HCT116 (cell line): ENCODE measurements around the gene KAT6B. TPM values are rescaled to one million over a fixed set of nuclear protein-coding genes. Genes with fewer than 3 reads are reported as not detected.

Source experiments
- ATAC-seq: fragments of 200-7000 bp; cut with Tn5 transposase; 2 replicates; pipeline ENCODE4 v1.9.1; 2020; ENCODE audit warnings: mild to moderate bottlenecking, moderate library complexity
- BruUV-seq: library from RNA; stranded (reverse); fragments of 400-500 nt; replicated peaks from 2 replicates; lab custom pipeline; 2021; lab: Mats Ljungman, UMichigan
- CTCF ChIA-PET: fragments of 300-600 bp; sonication (Branson Sonifier 250); formaldehyde crosslinking; loops from one replicate; lab custom pipeline; 2021; ENCODE audit warnings: antibody characterized with exemption; lab: Charles Lee
- POLR2A ChIA-PET: fragments of 300-600, 350-600 bp; sonication (Branson Sonifier 250); formaldehyde crosslinking; loops from one replicate; lab custom pipeline; 2021; ENCODE audit warnings: antibody characterized with exemption; lab: Charles Lee
- RAD21 ChIA-PET, 2 experiments: fragments of 300-600 bp; sonication (Branson Sonifier 250); formaldehyde crosslinking; loops; one replicate each; lab custom pipeline; 2023; ENCODE audit warnings: low total read pairs in 2 of 2; ENCODE audit not compliant: uncharacterized antibody in 2 of 2, unreplicated experiment in 2 of 2, low non-redundant PET in 1 of 2; lab: Charles Lee
- DNase-seq: peaks from one replicate; pipeline ENCODE4 v3.0.0-alpha.2; 2010; ENCODE audit warnings: low read depth, low spot score
- H2AFZ ChIP-seq: fragments of 200-600 bp; shearing (Covaris generic), sonication (generic); 2 replicates; pipeline ENCODE4 v1.6.1; 2017; ENCODE audit warnings: low read depth, mixed run types, mixed read lengths, antibody characterized with exemption, low read length; ENCODE audit not compliant: poor library complexity, severe bottlenecking
- H3K27ac ChIP-seq: 2 replicates; pipeline ENCODE4 v1.5.1; 2012; ENCODE audit warnings: low read depth, low read length
- H3K27me3 ChIP-seq: fragments of 200-600 bp; sonication (generic); 2 replicates; pipeline ENCODE4 v1.6.1; 2016; ENCODE audit warnings: mixed run types, low read length, mixed read lengths; ENCODE audit not compliant: insufficient read depth
- H3K36me3 ChIP-seq, 2 experiments: fragments of 200-500 bp in 1 of 2; fragments of 200-600 bp in 1 of 2; sonication (Bioruptor generic) in 1 of 2; sonication (generic) in 1 of 2; 2 replicates each; pipeline versions ENCODE4 v1.5.1 to v1.6.1; 2014 to 2016; ENCODE audit warnings: low read length in 2 of 2, inconsistent platforms in 1 of 2, mixed read lengths in 1 of 2, mixed run types in 1 of 2; ENCODE audit not compliant: insufficient read depth in 2 of 2, control insufficient read depth in 1 of 2
- H3K4me1 ChIP-seq, 2 experiments: fragments of 200-600 bp in 1 of 2; sonication (generic) in 1 of 2; 2 replicates each; pipeline versions ENCODE4 v1.5.1 to v1.6.1; 2012 to 2017; ENCODE audit warnings: low read length in 2 of 2, inconsistent platforms in 1 of 2, mild to moderate bottlenecking in 1 of 2, mixed read lengths in 1 of 2, mixed run types in 1 of 2, moderate library complexity in 1 of 2; ENCODE audit not compliant: insufficient read depth in 2 of 2, control insufficient read depth in 1 of 2
- H3K4me2 ChIP-seq: fragments of 200-600 bp; sonication (generic); 2 replicates; pipeline ENCODE4 v1.6.1; 2017; ENCODE audit warnings: mixed run types, low read length, mixed read lengths
- H3K4me3 ChIP-seq, 2 experiments: fragments of 200-600 bp in 1 of 2; sonication (generic) in 1 of 2; replicated peaks in 1 of 2; 2 replicates each; pipeline ENCODE4 v1.5.1; 2011 to 2016; ENCODE audit warnings: low read length in 2 of 2, control low read depth in 1 of 2, low read depth in 1 of 2, mild to moderate bottlenecking in 1 of 2, mixed read lengths in 1 of 2, mixed run types in 1 of 2
- H3K79me2 ChIP-seq: fragments of 200-600 bp; sonication (generic); 2 replicates; pipeline ENCODE4 v1.6.1; 2017; ENCODE audit warnings: mild to moderate bottlenecking, mixed run types, low read length, moderate library complexity, mixed read lengths; ENCODE audit not compliant: insufficient read depth
- H3K9ac ChIP-seq: fragments of 200-600 bp; sonication (generic); 2 replicates; pipeline ENCODE4 v1.6.1; 2016; ENCODE audit warnings: low read length, mixed read lengths
- H3K9me2 ChIP-seq: fragments of 200-600 bp; sonication (generic), shearing (Covaris generic); 2 replicates; pipeline ENCODE4 v1.6.1; 2017; ENCODE audit warnings: mixed run types, mild to moderate bottlenecking, moderate library complexity; ENCODE audit not compliant: insufficient read depth
- H3K9me3 ChIP-seq, 2 experiments: fragments of 200-500 bp in 1 of 2; fragments of 200-600 bp in 1 of 2; sonication (Bioruptor generic) in 1 of 2; sonication (generic) in 1 of 2; 2 replicates each; pipeline ENCODE4 v1.6.1; 2014 to 2017; ENCODE audit warnings: low read length in 2 of 2, mixed read lengths in 2 of 2, inconsistent platforms in 1 of 2, low read depth in 1 of 2, mild to moderate bottlenecking in 1 of 2, mixed run types in 1 of 2, moderate library complexity in 1 of 2; ENCODE audit not compliant: control insufficient read depth in 1 of 2, insufficient read depth in 1 of 2
- H4K20me1 ChIP-seq: fragments of 200-600 bp; sonication (generic), shearing (Covaris generic); 2 replicates; pipeline ENCODE4 v1.6.1; 2017; ENCODE audit warnings: mixed run types, mild to moderate bottlenecking, moderate library complexity; ENCODE audit not compliant: insufficient read depth
- ATF3 ChIP-seq: IDR thresholded peaks from 2 replicates; pipeline ENCODE4 v1.6.1; 2012
- CTCF ChIP-seq, 3 experiments: fragments of 200-600 bp in 1 of 3; sonication (generic) in 1 of 3; IDR thresholded peaks in 2 of 3; conservative IDR thresholded peaks in 1 of 3; 2 replicates each; pipeline ENCODE4 v1.5.1; 2012 to 2017; ENCODE audit warnings: low read depth in 2 of 3, low read length in 2 of 3, antibody characterized with exemption in 1 of 3, borderline replicate concordance in 1 of 3, control low read depth in 1 of 3, mild to moderate bottlenecking in 1 of 3, mixed read lengths in 1 of 3, mixed run types in 1 of 3, moderate library complexity in 1 of 3; ENCODE audit not compliant: insufficient read depth in 1 of 3
- EZH2 ChIP-seq: fragments of 200-600 bp; sonication (generic); IDR thresholded peaks from 2 replicates; pipeline ENCODE4 v1.6.1; 2017; ENCODE audit warnings: antibody characterized with exemption, mixed run types
- FOSL1 ChIP-seq: IDR thresholded peaks from 2 replicates; pipeline ENCODE4 v1.6.1; 2012; ENCODE audit warnings: low read depth
- JUND ChIP-seq: IDR thresholded peaks from 2 replicates; pipeline ENCODE4 v1.6.1; 2012
- MAX ChIP-seq: IDR thresholded peaks from 2 replicates; pipeline ENCODE4 v1.6.1; 2012
- POLR2A ChIP-seq: IDR thresholded peaks from 2 replicates; pipeline ENCODE4 v1.7.0; 2011; ENCODE audit warnings: borderline replicate concordance; ENCODE audit not compliant: insufficient read depth, insufficient read length; ENCODE audit errors: extremely low read depth
- REST ChIP-seq: IDR thresholded peaks from 2 replicates; pipeline ENCODE4 v1.6.1; 2012; ENCODE audit warnings: low read depth
- SIN3A ChIP-seq: IDR thresholded peaks from 2 replicates; pipeline ENCODE4 v1.6.1; 2012; ENCODE audit warnings: low read depth
- SRF ChIP-seq: IDR thresholded peaks from 2 replicates; pipeline ENCODE4 v1.6.1; 2012; ENCODE audit warnings: low read depth
- TCF7L2 ChIP-seq: IDR thresholded peaks from 2 replicates; pipeline ENCODE4 v1.7.0; 2011; ENCODE audit warnings: borderline replicate concordance, inconsistent platforms; ENCODE audit not compliant: insufficient read depth, insufficient read length; ENCODE audit errors: extremely low read depth
- YY1 ChIP-seq: IDR thresholded peaks from 2 replicates; pipeline ENCODE4 v1.6.1; 2011; ENCODE audit warnings: low read length, low read depth, moderate library complexity, mild to moderate bottlenecking; ENCODE audit not compliant: insufficient replicate concordance; ENCODE audit errors: extremely low read depth
- ZFX ChIP-seq: fragments of 450-650 bp; IDR thresholded peaks from 2 replicates; pipeline ENCODE4 v1.6.1; 2017
- ZNF274 ChIP-seq: fragments of 200-500 bp; sonication (Bioruptor generic); IDR thresholded peaks from 2 replicates; pipeline ENCODE4 v1.6.1; 2014; ENCODE audit warnings: mild to moderate bottlenecking, low read depth, low read length, inconsistent platforms
- intact Hi-C: fragments of 100-400 bp; cut with micrococcal nuclease; formaldehyde crosslinking; loops from 2 replicates; pipeline ENCODE4 v1.10.0; 2022
- total RNA-seq: library from RNA; stranded (reverse); gene quantifications from one replicate; pipeline ENCODE4 v1.2.1, GENCODE V29; 2021; ENCODE audit not compliant: unreplicated experiment

Gene KAT6B
- total RNA-seq, 1 experiment from 2014 or later = 17.8 TPM

DNA sequence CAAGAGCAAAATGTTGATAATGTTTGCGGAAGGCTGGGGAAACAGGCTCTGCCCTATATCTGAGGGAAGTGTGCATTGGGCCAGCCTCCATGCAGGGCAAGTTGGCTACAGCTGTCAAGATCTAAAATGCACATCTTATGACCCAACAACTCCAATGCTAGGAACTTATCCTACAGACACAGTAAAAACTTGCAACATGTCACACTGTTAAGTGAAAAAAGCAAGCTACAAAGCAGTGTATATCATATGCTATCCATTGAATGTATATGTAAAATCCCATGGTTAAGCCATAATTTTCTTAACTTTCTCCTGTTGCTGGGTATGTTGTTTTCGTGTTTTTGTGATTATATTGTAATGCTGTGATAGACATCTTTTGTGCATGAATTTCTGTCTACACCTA lies 16.3 kb upstream of the KAT6B start:
- no peaks in the 10 kb centered on the region for H3K36me3 ChIP-seq
- no peaks in the 10 kb centered on the region for H4K20me1 ChIP-seq
- no peak overlapping the region for H3K27ac ChIP-seq
- H3K4me3 ChIP-seq = no peak overlapping the region
- H3K79me2 ChIP-seq = no peaks in the 10 kb centered on the region
- no peak overlapping the region for H3K9ac ChIP-seq
- no peak overlapping the region for H2AFZ ChIP-seq
- no peak for ATAC-seq
- BruUV-seq = no TSS peak
- TF ChIP-seq EZH2 (no peak), MAX (no peak), JUND (no peak), CTCF (IDR thresholded peaks at IDR 0.05 in 2 of 3, conservative IDR thresholded peaks at IDR 0.05 in 1 of 3; ENCODE audit: borderline replicate concordance in 1 of 3, insufficient read depth in 1 of 3, low read depth in 2 of 3, low read length in 2 of 3) (no peak), TCF7L2 (no peak), ZNF274 (no peak), ATF3 (no peak), YY1 (no peak), SIN3A (no peak), SRF (no peak), POLR2A (no peak), REST (no peak), ZFX (no peak), FOSL1 (no peak)
- H3K4me1 ChIP-seq = no peaks in the 10 kb centered on the region
- no peaks in the 10 kb centered on the region for H3K27me3 ChIP-seq
- intact Hi-C loops = no loop called here
- POLR2A ChIA-PET = no interaction called here
- H3K4me2 ChIP-seq = no peak overlapping the region
- CTCF ChIA-PET = no interaction called here
- H3K9me2 ChIP-seq = no peaks in the 10 kb centered on the region
- no peak for DNase-seq
- H3K9me3 ChIP-seq = no peaks in the 10 kb centered on the region
- RAD21 ChIA-PET = no interaction called here
